Measurements from ENCODE around the gene POLL.

DNA sequence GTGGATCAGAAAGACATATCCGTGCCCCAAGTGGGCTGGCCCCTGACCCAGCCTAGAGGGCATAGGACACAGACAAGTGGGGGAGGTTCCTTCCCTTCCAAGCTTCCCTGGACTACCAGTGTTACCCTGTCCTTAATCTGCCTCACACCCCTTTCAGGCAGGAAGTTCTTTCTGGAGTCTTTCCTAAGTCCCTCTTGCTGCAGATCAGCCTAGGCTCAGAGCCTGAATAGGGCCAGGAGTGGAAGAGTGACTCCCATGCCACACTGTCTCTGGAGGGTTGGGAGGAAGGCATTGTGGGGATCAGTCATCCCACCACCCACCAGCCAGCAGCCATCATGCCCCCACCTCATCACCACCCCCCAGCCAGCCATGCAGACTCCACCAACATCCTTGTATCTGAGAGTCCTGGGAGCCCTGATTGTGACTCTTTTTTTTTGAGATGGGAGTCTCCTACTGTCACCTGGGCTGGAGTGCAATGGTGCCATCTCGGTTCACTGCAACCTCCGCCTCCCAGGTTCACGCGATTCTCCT lies 22.6 kb downstream of the POLL start:
- TF ChIP-seq, protein P1, sequence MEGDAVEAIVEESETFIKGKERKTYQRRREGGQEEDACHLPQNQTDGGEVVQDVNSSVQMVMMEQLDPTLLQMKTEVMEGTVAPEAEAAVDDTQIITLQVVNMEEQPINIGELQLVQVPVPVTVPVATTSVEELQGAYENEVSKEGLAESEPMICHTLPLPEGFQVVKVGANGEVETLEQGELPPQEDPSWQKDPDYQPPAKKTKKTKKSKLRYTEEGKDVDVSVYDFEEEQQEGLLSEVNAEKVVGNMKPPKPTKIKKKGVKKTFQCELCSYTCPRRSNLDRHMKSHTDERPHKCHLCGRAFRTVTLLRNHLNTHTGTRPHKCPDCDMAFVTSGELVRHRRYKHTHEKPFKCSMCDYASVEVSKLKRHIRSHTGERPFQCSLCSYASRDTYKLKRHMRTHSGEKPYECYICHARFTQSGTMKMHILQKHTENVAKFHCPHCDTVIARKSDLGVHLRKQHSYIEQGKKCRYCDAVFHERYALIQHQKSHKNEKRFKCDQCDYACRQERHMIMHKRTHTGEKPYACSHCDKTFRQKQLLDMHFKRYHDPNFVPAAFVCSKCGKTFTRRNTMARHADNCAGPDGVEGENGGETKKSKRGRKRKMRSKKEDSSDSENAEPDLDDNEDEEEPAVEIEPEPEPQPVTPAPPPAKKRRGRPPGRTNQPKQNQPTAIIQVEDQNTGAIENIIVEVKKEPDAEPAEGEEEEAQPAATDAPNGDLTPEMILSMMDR (IDR thresholded peaks at IDR 0.05): no peak
- TF ChIP-seq POLR2A (IDR thresholded peaks at IDR 0.05) (no peak), EP300 (IDR thresholded peaks at IDR 0.05) (no peak), POLR2AphosphoS5 (IDR thresholded peaks at IDR 0.05) (no peak)
